AG04450 (cell line): Measurements from ENCODE around the gene CHMP4A. TPM values are rescaled to one million over a fixed set of nuclear protein-coding genes. Genes with fewer than 3 reads are reported as not detected.

ENCODE experiments used
- CTCF ChIA-PET: fragments of 300-600, 350-600 bp; formaldehyde crosslinking; extraction: SDS; loops from one replicate; lab custom pipeline; 2022; ENCODE audit warnings: antibody characterized with exemption, inconsistent platforms; lab: Charles Lee
- POLR2A ChIA-PET: fragments of 350-600 bp; formaldehyde crosslinking; extraction: SDS; loops from one replicate; lab custom pipeline; 2021; ENCODE audit warnings: antibody characterized with exemption, inconsistent platforms; lab: Yijun Ruan, JAX
- DNase-seq: peaks from one replicate; pipeline ENCODE4 v3.0.0-alpha.2; 2011; ENCODE audit warnings: low read depth, low spot score
- H3K27ac ChIP-seq: one replicate; pipeline ENCODE4 v1.5.1; 2012; ENCODE audit warnings: low read depth, low read length, control low read depth
- H3K27me3 ChIP-seq: one replicate; pipeline ENCODE4 v1.6.0; 2012; ENCODE audit warnings: low read length; ENCODE audit not compliant: control insufficient read depth, insufficient read depth
- H3K4me3 ChIP-seq: 2 replicates; pipeline ENCODE4 v1.5.1; 2011; ENCODE audit warnings: mild to moderate bottlenecking, low read depth, low read length, control low read depth
- H3K9me3 ChIP-seq: 2 replicates; pipeline ENCODE4 v1.5.1; 2012; ENCODE audit warnings: low read length; ENCODE audit not compliant: control insufficient read depth, insufficient read depth
- CTCF ChIP-seq: IDR thresholded peaks from 2 replicates; pipeline ENCODE4 v1.5.1; 2011; ENCODE audit warnings: low read depth, low read length, control low read depth, inconsistent platforms
- polyA plus RNA-seq: library from polyadenylated mRNA; depleted of rRNA; stranded (reverse); fragments of >200 nt; gene quantifications from 2 replicates; pipeline ENCODE4 v1.2.3, GENCODE V29; 2011

CHMP4A gene
- polyA plus RNA-seq, 1 experiment: 55.7 TPM

GRCh38 chr14:24211311-24211710, 2.0 kb downstream of the CHMP4A start:
- Histone ChIP-seq H3K27ac (no peak overlapping the region), H3K27me3 (no peaks in the 10 kb centered on the region), H3K9me3 (no peaks in the 10 kb centered on the region; the same call in 1 of the 2 replicates), H3K4me3 (no peak overlapping the region)
- no peak for DNase-seq
- ChIA-PET POLR2A (no interaction called here), CTCF (no interaction called here)
- TF ChIP-seq CTCF: no peak

- H3K9me3 ChIP-seq: no peaks in the 10 kb centered on the region
- POLR2A ChIA-PET: no interaction called here
- no peak overlapping the region for H3K27ac ChIP-seq
- DNase-seq: no peak
- TF ChIP-seq CTCF: no peak
- H3K4me3 ChIP-seq: no peak overlapping the region
- CTCF ChIA-PET: no interaction called here
- H3K27me3 ChIP-seq: no peaks in the 10 kb centered on the region
Observed at GRCh38 chr14:24207625-24208024, 5.7 kb downstream of the CHMP4A start.

DNA sequence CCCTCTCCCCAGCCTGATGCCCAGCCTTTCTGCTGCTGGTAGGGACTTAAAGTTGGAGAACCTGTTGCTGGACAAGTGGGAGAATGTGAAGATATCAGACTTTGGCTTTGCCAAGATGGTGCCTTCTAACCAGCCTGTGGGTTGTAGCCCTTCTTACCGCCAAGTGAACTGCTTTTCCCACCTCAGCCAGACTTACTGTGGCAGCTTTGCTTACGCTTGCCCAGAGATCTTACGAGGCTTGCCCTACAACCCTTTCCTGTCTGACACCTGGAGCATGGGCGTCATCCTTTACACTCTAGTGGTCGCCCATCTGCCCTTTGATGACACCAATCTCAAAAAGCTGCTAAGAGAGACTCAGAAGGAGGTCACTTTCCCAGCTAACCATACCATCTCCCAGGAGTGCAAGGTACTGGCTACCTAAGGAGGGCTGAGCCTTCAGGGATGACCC, 6.2 kb downstream of the CHMP4A start:
- Histone ChIP-seq H3K9me3 (no peaks in the 10 kb centered on the region), H3K27me3 (no peaks in the 10 kb centered on the region), H3K27ac (no peak overlapping the region), H3K4me3 (no peak overlapping the region)
- POLR2A ChIA-PET: no interaction called here
- CTCF ChIA-PET: no interaction called here
- no peak for DNase-seq
- no peak for TF ChIP-seq CTCF

- Histone ChIP-seq H3K27me3 (no peaks in the 10 kb centered on the region), H3K4me3 (no peak overlapping the region), H3K9me3 (peaks cover 3% of the 10 kb centered on the region), H3K27ac (no peak overlapping the region)
- no peak for TF ChIP-seq CTCF
- POLR2A ChIA-PET: no interaction called here
- CTCF ChIA-PET: no interaction called here
- DNase-seq: no peak
Observed at GRCh38 chr14:24206260-24207103, 6.8 kb downstream of the CHMP4A start.
